Heart right ventricle (tissue), 16 donors: ENCODE results near the gene TDRD3. TPM values are rescaled to one million over a fixed set of nuclear protein-coding genes. Genes with fewer than 3 reads are reported as not detected.

Experiments
- ATAC-seq, 8 donors: fragments of 200-7000 bp; cut with Tn5 transposase; one replicate each; pipeline ENCODE4 v1.9.1; 2020; ENCODE audit warnings: mild to moderate bottlenecking in 8 of 8, moderate library complexity in 8 of 8, moderate number of reproducible peaks in 1 of 8
- DNase-seq, 2 donors: peaks; one replicate each; pipeline ENCODE4 v3.0.0-alpha.2; 2020
- H3K27ac ChIP-seq, 10 donors: fragments of 200-600 bp; sonication (generic) in 2 of 10; one replicate each; pipeline versions ENCODE4 v1.5.0 to v1.8.0; 2020 to 2022; ENCODE audit warnings: mild to moderate bottlenecking in 3 of 10
- H3K27me3 ChIP-seq, 7 donors: fragments of 200-600 bp; one replicate each; pipeline ENCODE4 v1.8.0; 2021 to 2022; ENCODE audit warnings: mild to moderate bottlenecking in 2 of 7
- H3K36me3 ChIP-seq, 9 donors: fragments of 200-600 bp; sonication (generic) in 1 of 9; one replicate each; pipeline versions ENCODE4 v1.5.0 to v1.8.0; 2020 to 2022; ENCODE audit warnings: mild to moderate bottlenecking in 2 of 9
- H3K4me1 ChIP-seq, 9 donors: fragments of 200-600 bp; sonication (generic) in 1 of 9; one replicate each; pipeline versions ENCODE4 v1.5.0 to v1.8.0; 2020 to 2022; ENCODE audit warnings: mild to moderate bottlenecking in 4 of 9
- H3K4me3 ChIP-seq, 10 donors: fragments of 200-600 bp; sonication (generic) in 2 of 10; one replicate each; pipeline versions ENCODE4 v1.5.0 to v1.8.0; 2020 to 2022; ENCODE audit warnings: mild to moderate bottlenecking in 7 of 10, moderate library complexity in 2 of 10
- H3K9me3 ChIP-seq, 11 donors: fragments of 200-600 bp in 10 of 11; sonication (generic) in 2 of 11; one replicate each; pipeline versions ENCODE4 v1.5.0 to v1.8.0; 2013 to 2022; ENCODE audit warnings: mild to moderate bottlenecking in 2 of 11, control low read depth in 1 of 11, moderate library complexity in 1 of 11
- whole genome bisulfite sequencing, 2 donors: extraction: QIAGEN DNeasy Blood & Tissue Kit; methylation state at CpG; one replicate each; pipeline ENCODE4 v1.1.7; 2013; ENCODE audit warnings: inconsistent platforms in 1 of 2; 5-methylcytosine and 5-hydroxymethylcytosine counted together
- intact Hi-C, 10 donors: fragments of 100-400 bp; cut with DNase I; formaldehyde crosslinking; loops; one replicate each; pipeline versions ENCODE4 v1.11.1 to v1.14.2; 2022
- polyA plus RNA-seq, 2 donors: library from polyadenylated mRNA; stranded (reverse); fragments of 200-250 nt; gene quantifications; one replicate each; pipeline ENCODE4 v1.2.3, GENCODE V29; 2013
- total RNA-seq, 10 donors: library from RNA; stranded (reverse); fragmentation: NEBNext Ultra II Directional in 3 of 10; extraction: Animal tissue kit (Norgen Biotek cat#: 25700) in 3 of 10; gene quantifications; one replicate each; pipeline versions ENCODE4 v1.2.1 to v1.2.4, GENCODE V29; 2021 to 2023
- TF ChIP-seq, protein P1 (sequence below), 9 donors: fragments of 200-600 bp; sonication (generic) in 2 of 9; IDR thresholded peaks; one replicate each; pipeline versions ENCODE4 v1.5.0 to v1.8.0; 2021 to 2022; ENCODE audit warnings: antibody characterized with exemption in 9 of 9, mild to moderate bottlenecking in 5 of 9, moderate library complexity in 1 of 9
- donor health status: Arrhythmogenic right ventricular cardiomyopathy.
- donor health status: ischemic (EF 13 %, LVEDD 7.1; RV severe dilation, severe dysfunction).
- donor health status: healthy with polysubstance abuse.
- donor health status: DM: no; HTN: yes; CAD: no.
- donor health status: DM: no; HTN: no; CAD: no.
- donor health status: ischemic (EF 25% LVEDD 6.9; RV normal size, moderate dysfunction).
- donor health status: ischemic (EF 25% LVEDD 5.7; RV mildly dilated, moderate dysfunction).
- donor health status: healthy.
- donor health status: DM: yes; HTN: yes; CAD: no.
- donor health status: Ischemic cardiomyopathy.
- donor health status: ischemic (EF 35%, LVEDD 5.7; RV mildly dilated, moderate dysfunction).
- donor health status: nonischemic (EF 11% LVEDD 7.7; RV severe dilation, severe dysfunction).
- donor health status: DM: yes; HTN: yes; CAD: no.
- donor health status: PGD.
- donor health status: ischemic (EF 29% LVEDD 5.4; RV normal size, mild dysfunction).
- donor health status: nonischemic (EF 23%, LVEDD 6.1; RV moderate dilation, normal function).

Gene TDRD3
- total and polyA plus RNA-seq, 12 donors: 9.8 to 60.7 (median 47.2) TPM

DNA sequence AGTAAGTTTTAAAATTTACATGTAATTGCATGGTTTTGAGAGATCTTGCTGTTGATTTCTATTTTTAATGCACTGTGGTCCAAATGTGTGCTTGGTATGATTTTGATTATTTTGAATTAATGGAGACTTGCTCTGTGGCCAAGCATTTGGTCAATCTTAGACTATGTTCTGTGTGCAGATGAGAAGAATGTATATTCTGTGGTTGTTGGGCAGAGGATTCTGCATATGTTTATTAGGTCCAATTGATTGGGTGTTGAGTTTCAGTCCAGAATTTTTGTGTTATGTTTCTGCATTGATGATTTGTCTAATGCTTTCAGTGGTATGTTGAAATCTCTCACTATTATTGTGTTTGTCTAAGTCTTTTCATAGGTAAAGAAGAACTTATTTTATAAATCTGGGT is 82.3 kb downstream of the TDRD3 start:
- H3K27ac ChIP-seq: no peak overlapping the region
- DNase-seq (no peak), ATAC-seq (no peak)
- no peaks in the 10 kb centered on the region for H3K4me1 ChIP-seq
- H3K4me3 ChIP-seq: no peak overlapping the region
- H3K9me3 ChIP-seq: peaks cover 0 to 52% (median 12%) of the 10 kb centered on the region in 11 donors
- intact Hi-C loops: no loop called here
- H3K36me3 ChIP-seq: peaks cover 0 to 52% (median 0%) of the 10 kb centered on the region in 9 donors
- H3K27me3 ChIP-seq: no peaks in the 10 kb centered on the region
- TF ChIP-seq, protein P1, sequence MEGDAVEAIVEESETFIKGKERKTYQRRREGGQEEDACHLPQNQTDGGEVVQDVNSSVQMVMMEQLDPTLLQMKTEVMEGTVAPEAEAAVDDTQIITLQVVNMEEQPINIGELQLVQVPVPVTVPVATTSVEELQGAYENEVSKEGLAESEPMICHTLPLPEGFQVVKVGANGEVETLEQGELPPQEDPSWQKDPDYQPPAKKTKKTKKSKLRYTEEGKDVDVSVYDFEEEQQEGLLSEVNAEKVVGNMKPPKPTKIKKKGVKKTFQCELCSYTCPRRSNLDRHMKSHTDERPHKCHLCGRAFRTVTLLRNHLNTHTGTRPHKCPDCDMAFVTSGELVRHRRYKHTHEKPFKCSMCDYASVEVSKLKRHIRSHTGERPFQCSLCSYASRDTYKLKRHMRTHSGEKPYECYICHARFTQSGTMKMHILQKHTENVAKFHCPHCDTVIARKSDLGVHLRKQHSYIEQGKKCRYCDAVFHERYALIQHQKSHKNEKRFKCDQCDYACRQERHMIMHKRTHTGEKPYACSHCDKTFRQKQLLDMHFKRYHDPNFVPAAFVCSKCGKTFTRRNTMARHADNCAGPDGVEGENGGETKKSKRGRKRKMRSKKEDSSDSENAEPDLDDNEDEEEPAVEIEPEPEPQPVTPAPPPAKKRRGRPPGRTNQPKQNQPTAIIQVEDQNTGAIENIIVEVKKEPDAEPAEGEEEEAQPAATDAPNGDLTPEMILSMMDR (IDR thresholded peaks at IDR 0.05): no peak

DNA sequence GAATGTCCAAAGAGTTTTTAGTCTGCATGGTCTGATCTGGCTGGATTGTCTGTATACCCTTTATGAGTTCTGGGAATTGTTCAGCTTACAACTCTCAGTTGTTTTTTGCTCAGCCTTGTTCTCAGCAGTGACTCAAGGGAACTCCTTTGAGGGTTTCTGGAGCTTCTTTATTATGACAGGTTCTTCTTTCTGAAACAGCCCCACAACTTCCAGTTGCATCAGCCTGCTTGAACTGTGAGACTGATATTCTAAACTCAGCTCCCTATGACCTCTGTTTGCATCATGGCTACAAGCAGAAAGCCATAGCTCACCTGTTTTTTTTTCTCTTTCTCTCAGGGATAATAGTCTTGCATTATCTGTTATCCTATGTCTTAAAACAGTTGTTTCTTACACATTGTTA is 85.0 kb downstream of the TDRD3 start:
- Histone ChIP-seq H3K4me3 (no peak overlapping the region), H3K4me1 (no peaks in the 10 kb centered on the region), H3K27me3 (no peaks in the 10 kb centered on the region), H3K9me3 (peaks cover 0 to 32% (median 4%) of the 10 kb centered on the region in 11 donors), H3K27ac (no peak overlapping the region), H3K36me3 (peaks cover 0 to 55% (median 7%) of the 10 kb centered on the region in 9 donors)
- DNase-seq (no peak), ATAC-seq (no peak)
- intact Hi-C loops: no loop called here
- TF ChIP-seq, protein P1 (IDR thresholded peaks at IDR 0.05): no peak

DNA sequence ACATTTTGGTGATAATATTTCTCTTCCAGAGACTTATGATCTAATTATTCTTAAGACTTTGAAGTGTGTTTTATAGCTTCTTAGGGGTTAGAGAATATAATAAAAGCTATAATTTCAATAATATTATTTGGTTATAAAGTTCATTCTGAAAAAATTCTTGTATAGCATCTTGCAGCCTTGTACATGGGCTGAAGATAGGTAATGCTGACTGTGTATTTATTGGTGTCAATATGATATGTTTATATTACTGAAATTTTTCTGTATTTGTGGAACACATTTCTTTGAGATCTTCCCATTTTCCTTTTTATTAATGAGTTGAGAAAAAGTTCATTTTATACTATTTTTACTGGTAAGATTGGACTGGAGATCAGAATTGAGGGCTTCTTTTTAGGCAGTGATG is 87.8 kb downstream of the TDRD3 start:
- ATAC-seq (no peak), DNase-seq (no peak)
- H3K27me3 ChIP-seq: no peaks in the 10 kb centered on the region

DNA sequence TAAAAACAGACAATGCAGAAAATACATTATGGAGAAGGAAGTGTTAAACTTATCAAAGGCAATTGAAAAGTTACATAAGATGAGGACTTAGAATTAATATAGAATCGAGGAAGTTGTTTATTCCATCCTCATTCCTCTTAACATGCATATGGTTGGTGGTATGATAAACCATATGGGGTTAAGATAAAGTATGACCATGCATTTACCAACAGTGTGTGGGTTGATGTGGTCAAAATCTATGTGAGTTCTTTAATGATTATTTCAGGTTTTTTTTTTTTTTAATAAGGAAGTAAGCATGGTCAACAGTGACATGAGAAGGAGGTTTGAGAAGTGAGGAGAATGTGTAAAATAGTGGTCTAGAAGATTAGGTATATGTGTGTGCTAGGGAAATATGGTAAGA is 94.5 kb downstream of the TDRD3 start:
- TF ChIP-seq, protein P1 (IDR thresholded peaks at IDR 0.05): no peak
- H3K27me3 ChIP-seq: no peaks in the 10 kb centered on the region
- no peak overlapping the region for H3K27ac ChIP-seq
- no peak for ATAC-seq
- no peaks in the 10 kb centered on the region for H3K4me1 ChIP-seq
- H3K36me3 ChIP-seq: peaks cover 0 to 87% (median 26%) of the 10 kb centered on the region in 9 donors
- WGBS, 2 donors: 92 to 97% methylated on average over 1 of the region's 1 CpG
- intact Hi-C loops: no loop called here
- H3K9me3 ChIP-seq: peaks cover 0 to 17% (median 0%) of the 10 kb centered on the region in 11 donors
- no peak for DNase-seq
- H3K4me3 ChIP-seq: no peak overlapping the region

More for the DNA sequence above, 87.8 kb downstream of the TDRD3 start:
- Histone ChIP-seq H3K36me3 (peaks cover 0 to 68% (median 7%) of the 10 kb centered on the region in 9 donors), H3K4me3 (no peak overlapping the region), H3K9me3 (peaks cover 0 to 33% (median 3%) of the 10 kb centered on the region in 11 donors), H3K4me1 (no peaks in the 10 kb centered on the region), H3K27ac (no peak overlapping the region)
- TF ChIP-seq, protein P1 (IDR thresholded peaks at IDR 0.05): no peak
- intact Hi-C loops: no loop called here
